OCI-LY7 (cell line): ENCODE data around the gene FCHSD2. TPM values are rescaled to one million over a fixed set of nuclear protein-coding genes. Genes with fewer than 3 reads are reported as not detected.

Experiments
- BruUV-seq: library from RNA; stranded (reverse); fragments of 400-500 nt; replicated peaks from 2 replicates; lab custom pipeline; 2021; lab: Mats Ljungman, UMichigan
- CTCF ChIA-PET: fragments of 300-600 bp; sonication (Branson Sonifier 250); formaldehyde crosslinking; loops from one replicate; lab custom pipeline; 2022; ENCODE audit warnings: antibody characterized with exemption; ENCODE audit not compliant: unreplicated experiment; lab: Charles Lee
- POLR2A ChIA-PET: fragments of 300-600 bp; sonication (Branson Sonifier 250); formaldehyde crosslinking; loops from one replicate; lab custom pipeline; 2022; ENCODE audit warnings: antibody characterized with exemption; lab: Charles Lee
- DNase-seq: peaks from one replicate; pipeline ENCODE4 v3.0.0-alpha.2; 2015; ENCODE audit warnings: low spot score
- H2AFZ ChIP-seq: fragments of 200-600 bp; sonication (generic), shearing (Covaris generic); 2 replicates; pipeline ENCODE4 v1.6.1; 2014; ENCODE audit warnings: mild to moderate bottlenecking, antibody characterized with exemption, low read length, moderate library complexity
- H3K27ac ChIP-seq: fragments of 200-600 bp; sonication (generic); 2 replicates; pipeline ENCODE4 v1.5.1; 2014; ENCODE audit warnings: mixed run types, low read depth, mild to moderate bottlenecking, moderate library complexity, low read length, inconsistent platforms; ENCODE audit not compliant: poor library complexity, severe bottlenecking
- H3K36me3 ChIP-seq: fragments of 200-600 bp; sonication (generic); 2 replicates; pipeline ENCODE4 v1.6.1; 2014; ENCODE audit warnings: mild to moderate bottlenecking, antibody characterized with exemption, low read length, moderate library complexity, mixed read lengths; ENCODE audit not compliant: insufficient read depth
- H3K4me1 ChIP-seq: fragments of 200-600 bp; sonication (generic); 2 replicates; pipeline ENCODE4 v1.5.1; 2014; ENCODE audit warnings: mild to moderate bottlenecking, low read length; ENCODE audit not compliant: insufficient read depth, poor library complexity, severe bottlenecking
- H3K4me2 ChIP-seq: fragments of 200-600 bp; sonication (generic); 2 replicates; pipeline ENCODE4 v1.6.1; 2014; ENCODE audit warnings: mild to moderate bottlenecking, low read length
- H3K4me3 ChIP-seq: fragments of 200-600 bp; sonication (generic); 2 replicates; pipeline ENCODE4 v1.5.1; 2014; ENCODE audit warnings: mild to moderate bottlenecking, low read depth, low read length; ENCODE audit not compliant: poor library complexity, severe bottlenecking
- H3K79me2 ChIP-seq: fragments of 200-600 bp; sonication (generic); 2 replicates; pipeline ENCODE4 v1.6.1; 2016; ENCODE audit warnings: low read depth, mild to moderate bottlenecking, low read length, moderate library complexity, mixed read lengths; ENCODE audit not compliant: insufficient read depth
- H3K9me2 ChIP-seq: fragments of 200-600 bp; sonication (generic); 2 replicates; pipeline ENCODE4 v1.6.1; 2016; ENCODE audit warnings: mild to moderate bottlenecking, low read length, mixed read lengths; ENCODE audit not compliant: insufficient read depth
- H3K9me3 ChIP-seq: fragments of 200-600 bp; sonication (generic); 2 replicates; pipeline ENCODE4 v1.6.1; 2014; ENCODE audit warnings: mild to moderate bottlenecking, mixed run types, low read length, mixed read lengths
- H4K20me1 ChIP-seq: fragments of 200-600 bp; sonication (generic); 2 replicates; pipeline ENCODE4 v1.6.1; 2014; ENCODE audit warnings: mild to moderate bottlenecking, antibody characterized with exemption, low read length, moderate library complexity, mixed read lengths; ENCODE audit not compliant: insufficient read depth
- CTCF ChIP-seq: fragments of 200-600 bp; sonication (generic); conservative IDR thresholded peaks from 2 replicates; pipeline ENCODE4 v1.5.1; 2014; ENCODE audit warnings: mild to moderate bottlenecking, antibody characterized with exemption, low read length, moderate library complexity, mixed read lengths
- EZH2phosphoT487 ChIP-seq: fragments of 200-600 bp; sonication (generic); IDR thresholded peaks from 2 replicates; pipeline ENCODE4 v1.6.1; 2018; ENCODE audit warnings: low read depth, borderline replicate concordance, mild to moderate bottlenecking, mixed run types, antibody characterized with exemption, low read length, moderate library complexity, mixed read lengths
- intact Hi-C: fragments of 100-400 bp; cut with micrococcal nuclease; formaldehyde crosslinking; loops from one replicate; pipeline ENCODE4 v1.10.0; 2022; ENCODE audit not compliant: unreplicated experiment
- total RNA-seq, 2 experiments: library from RNA; depleted of rRNA in 1 of 2; stranded (reverse); fragments of >200 nt in 1 of 2; shearing (Covaris generic) in 1 of 2; gene quantifications; 2 replicates each; pipeline ENCODE4 v1.2.3, GENCODE V29; 2014 to 2022

FCHSD2 gene
- total RNA-seq, 2 experiments from 2014 or later = 39.0 to 147 TPM

DNA sequence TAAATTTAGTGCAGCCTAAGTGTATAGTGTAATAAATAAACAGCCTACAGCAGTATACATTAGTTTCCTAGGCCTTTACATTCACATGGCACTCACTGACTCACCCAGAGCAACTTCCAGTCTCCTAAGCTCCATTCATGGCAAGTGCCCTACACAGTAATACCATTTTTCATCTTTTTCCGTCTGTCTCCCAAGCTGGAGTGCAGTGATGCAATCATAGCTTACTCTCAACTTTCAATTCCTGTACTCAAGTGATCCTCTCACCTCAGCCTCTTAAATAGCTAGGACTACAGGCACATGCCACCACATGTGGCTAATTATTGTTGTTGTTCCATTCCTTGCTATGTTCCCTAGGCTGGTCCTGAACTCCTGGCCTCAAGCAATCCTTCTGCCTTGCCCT, 54.4 kb downstream of the FCHSD2 start:
- no peak for DNase-seq
- Histone ChIP-seq H3K36me3 (peaks cover 88% of the 10 kb centered on the region), H4K20me1 (peaks cover 12% of the 10 kb centered on the region; the same call in 1 of the 2 replicates), H3K79me2 (peaks cover 97% of the 10 kb centered on the region), H3K4me1 (peaks cover 29% of the 10 kb centered on the region), H3K27ac (peak overlapping the region; percentile 20), H3K4me2 (no peak overlapping the region), H2AFZ (no peak overlapping the region), H3K4me3 (no peak overlapping the region), H3K9me2 (no peaks in the 10 kb centered on the region), H3K9me3 (no peaks in the 10 kb centered on the region)
- CTCF ChIA-PET = no interaction called here
- POLR2A ChIA-PET = interaction anchor here (0.6 to 1.7 kb wide), 10 partner anchors 10 to 117 kb away, joined by 3 to 8 read pairs (median 3); no protein-coding TSS in a partner anchor
- no TSS peak for BruUV-seq
- intact Hi-C loops = no loop called here
- TF ChIP-seq EZH2phosphoT487 = no peak
- TF ChIP-seq CTCF = no peak

DNA sequence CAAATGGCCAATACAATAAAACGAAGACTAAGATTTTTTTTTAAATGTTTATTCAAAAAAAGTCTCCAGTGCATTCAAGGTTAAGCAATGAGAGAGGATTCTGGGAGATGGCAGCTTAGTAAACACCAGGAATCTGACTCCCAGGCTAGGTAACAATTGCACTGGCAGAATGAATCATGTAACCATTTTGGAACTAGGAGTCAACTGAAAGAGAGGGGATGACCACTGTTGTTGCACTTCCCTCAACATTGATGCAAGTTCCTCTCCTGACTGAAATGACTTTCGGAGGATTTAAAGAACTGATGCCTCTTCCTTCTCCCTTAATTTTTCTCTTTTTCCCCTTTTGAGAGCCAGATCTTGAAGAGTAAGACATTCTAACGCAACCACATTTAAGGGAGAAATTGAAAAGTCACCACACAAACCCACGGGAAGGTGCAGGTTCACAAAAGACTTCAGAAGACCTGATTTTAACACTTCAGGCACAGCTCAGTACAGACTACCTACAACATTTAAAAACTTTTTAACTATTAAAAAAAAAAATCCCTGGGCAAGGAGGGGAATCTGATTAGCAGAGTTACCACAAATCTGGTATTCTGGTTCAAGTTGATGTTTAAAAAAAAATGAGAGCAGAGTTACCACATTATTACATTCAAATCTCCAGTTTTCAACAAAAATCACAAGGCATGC, 56.8 kb downstream of the FCHSD2 start:
- Histone ChIP-seq H3K4me1 (peaks cover 29% of the 10 kb centered on the region), H3K9me3 (peaks cover 2% of the 10 kb centered on the region; the same call in 1 of the 2 replicates), H3K4me3 (no peak overlapping the region), H3K36me3 (peaks cover 87% of the 10 kb centered on the region), H3K4me2 (no peak overlapping the region), H3K9me2 (no peaks in the 10 kb centered on the region), H2AFZ (no peak overlapping the region), H3K27ac (peak overlapping the region; percentile 44), H3K79me2 (peaks cover 93% of the 10 kb centered on the region), H4K20me1 (peaks cover 12% of the 10 kb centered on the region; the same call in 1 of the 2 replicates)
- no TSS peak for BruUV-seq
- TF ChIP-seq EZH2phosphoT487 (no peak), CTCF (no peak)
- ChIA-PET POLR2A (no interaction called here), CTCF (no interaction called here)
- intact Hi-C loops = no loop called here
- DNase-seq = no peak

DNA sequence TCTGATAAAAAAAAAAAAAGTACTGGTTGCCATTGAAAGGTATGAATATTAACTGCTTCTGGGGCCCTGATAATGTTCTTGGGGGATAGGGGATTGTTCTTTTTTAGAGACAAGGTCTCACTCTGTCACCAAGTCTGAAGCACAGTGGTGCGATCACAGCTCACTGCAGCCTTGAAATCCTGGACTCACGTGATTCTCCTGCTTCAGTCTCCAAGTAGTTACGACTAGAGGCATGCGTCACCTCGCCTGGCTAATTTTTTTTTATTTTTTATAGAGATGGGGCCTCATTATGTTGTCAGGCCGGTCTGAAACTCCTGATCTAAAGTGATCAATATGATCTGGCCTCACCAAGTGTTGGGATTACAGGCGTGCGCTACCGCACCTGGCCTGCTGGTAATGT, 63.5 kb downstream of the FCHSD2 start:
- Histone ChIP-seq H3K4me3 (no peak overlapping the region), H3K4me2 (no peak overlapping the region), H3K79me2 (peaks cover 93% of the 10 kb centered on the region), H2AFZ (no peak overlapping the region), H3K36me3 (peaks cover 86% of the 10 kb centered on the region), H3K4me1 (peaks cover 26% of the 10 kb centered on the region), H3K27ac (no peak overlapping the region), H3K9me2 (no peaks in the 10 kb centered on the region), H3K9me3 (peaks cover 23% of the 10 kb centered on the region), H4K20me1 (peaks cover 6% of the 10 kb centered on the region; the same call in 1 of the 2 replicates)
- ChIA-PET POLR2A (interaction anchor here (0.8 to 1.3 kb wide), 2 partner anchors 20 to 30 kb away, joined by 4 to 5 read pairs; no protein-coding TSS in a partner anchor), CTCF (no interaction called here)
- DNase-seq = no peak
- no TSS peak for BruUV-seq
- TF ChIP-seq EZH2phosphoT487 (no peak), CTCF (no peak)
- intact Hi-C loops = no loop called here
